ACHN (cell line): ENCODE results near the gene APOBEC3G.

Source experiments
- DNase-seq: peaks from one replicate; pipeline ENCODE4 v3.0.0-alpha.2; 2015
- in situ Hi-C: cut with HindIII; loops from 2 replicates; pipeline ENCODE4 v1.10.0; 2017; ENCODE audit warnings: low sequenced_read_pairs, low pct_ligation_motif_present, low pct_unique_long_range_greater_than_20kb

Gene APOBEC3G

DNA sequence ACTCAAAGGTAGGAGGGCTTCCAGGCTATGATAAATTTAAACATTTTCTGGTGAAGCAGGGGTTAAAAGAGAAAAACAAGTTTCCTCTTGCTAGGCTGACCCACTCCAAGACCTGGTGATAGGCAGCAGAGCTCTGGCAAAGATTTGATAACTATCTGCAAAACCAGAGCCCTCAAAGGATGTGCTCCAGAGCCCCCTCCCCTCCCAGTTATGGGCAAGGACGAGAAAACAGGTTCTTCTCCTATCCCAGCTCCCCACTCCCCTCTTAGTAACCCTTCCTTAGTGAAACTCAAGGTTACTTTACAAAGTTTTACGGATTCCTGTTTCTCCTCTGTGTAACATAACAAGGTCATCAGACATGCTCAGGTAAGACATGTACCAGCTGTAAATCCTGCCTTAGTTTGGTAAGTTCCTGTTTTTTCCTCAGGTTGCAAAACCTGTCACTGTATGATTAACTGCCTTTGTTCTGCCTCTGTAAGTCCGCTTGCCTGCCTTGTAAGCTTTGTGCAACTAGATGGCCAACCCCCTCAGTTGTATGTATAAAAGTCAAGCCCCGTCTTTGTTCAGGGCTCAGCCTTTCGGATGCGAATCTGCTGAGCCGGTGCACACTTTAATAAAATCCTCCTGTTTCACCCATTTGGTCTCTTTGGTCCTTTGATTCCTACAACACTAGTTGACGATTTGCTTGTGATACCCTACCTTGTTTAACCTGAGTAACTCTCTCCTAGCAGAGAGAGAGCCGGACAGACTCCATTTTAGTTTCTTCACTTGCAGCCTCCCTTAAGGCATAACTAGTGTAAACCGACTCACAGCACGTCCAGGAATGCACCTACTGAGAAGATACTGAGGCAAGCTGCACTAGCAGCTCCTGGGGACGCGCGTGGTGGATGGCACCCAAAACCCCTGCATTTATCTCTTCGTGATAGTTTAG lies 33.8 kb downstream of the APOBEC3G start:
- in situ Hi-C loops: no loop called here

DNA sequence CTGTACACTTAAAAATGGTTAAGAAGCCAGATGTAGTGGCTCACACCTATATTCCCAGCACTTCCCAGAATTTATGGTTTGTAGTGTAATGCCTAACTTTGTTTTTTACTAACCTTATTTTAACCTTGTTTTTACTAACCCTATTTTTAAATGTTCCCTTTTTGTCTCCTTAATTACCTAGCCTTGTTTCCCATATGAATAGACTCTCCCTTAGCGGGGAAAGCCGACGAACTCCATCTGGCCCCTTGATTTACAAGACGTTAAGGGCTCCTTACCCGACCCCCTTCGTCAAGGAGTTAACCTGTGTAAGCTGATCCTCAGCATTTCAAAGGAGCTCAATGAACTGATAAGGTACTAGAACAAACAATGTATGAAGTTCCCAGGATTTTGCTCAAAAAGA lies 37.0 kb downstream of the APOBEC3G start:
- in situ Hi-C loops: no loop called here
- no peak for DNase-seq

More for the DNA sequence above, 33.8 kb downstream of the APOBEC3G start:
- DNase-seq: no peak

GRCh38 chr22:39115570-39115969 lies 38.5 kb downstream of the APOBEC3G start:
- in situ Hi-C loops: no loop called here
- no peak for DNase-seq

DNA sequence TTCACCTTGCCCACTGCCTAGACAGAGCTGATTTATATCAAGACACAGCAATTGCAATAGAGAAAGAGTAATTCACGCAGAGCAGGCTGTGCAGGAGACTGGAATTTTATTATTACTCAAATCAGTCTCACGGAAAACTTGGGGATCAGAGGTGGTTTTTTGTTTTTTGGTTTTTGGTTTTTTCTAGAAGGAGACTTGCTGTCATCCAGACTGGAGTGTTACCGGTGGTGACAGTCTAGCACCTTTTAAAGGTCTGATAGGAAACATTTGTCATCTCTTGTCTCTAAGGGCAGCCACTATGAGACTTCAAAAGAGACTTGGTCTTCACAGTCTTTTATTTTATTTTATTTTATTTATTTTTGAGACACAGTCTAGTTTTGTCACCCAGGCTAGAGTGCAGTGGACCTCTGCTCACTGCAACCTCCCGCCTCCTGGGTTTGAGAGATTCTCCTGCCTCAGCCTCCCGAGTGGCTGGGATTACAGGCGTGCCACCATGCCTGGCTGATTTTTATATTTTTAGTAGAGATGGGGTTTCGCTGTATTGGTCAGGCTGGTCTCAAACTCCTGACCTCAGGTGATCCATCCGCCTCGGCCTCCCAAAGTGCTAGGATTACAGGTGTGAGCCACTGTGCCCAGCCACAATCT lies 39.0 kb downstream of the APOBEC3G start:
- DNase-seq: no peak
- in situ Hi-C loops: no loop called here

- in situ Hi-C loops: no loop called here
- DNase-seq: peak; percentile 63
These were observed 40.6 kb downstream of the APOBEC3G start for GRCh38 chr22:39117585-39118191.

DNA sequence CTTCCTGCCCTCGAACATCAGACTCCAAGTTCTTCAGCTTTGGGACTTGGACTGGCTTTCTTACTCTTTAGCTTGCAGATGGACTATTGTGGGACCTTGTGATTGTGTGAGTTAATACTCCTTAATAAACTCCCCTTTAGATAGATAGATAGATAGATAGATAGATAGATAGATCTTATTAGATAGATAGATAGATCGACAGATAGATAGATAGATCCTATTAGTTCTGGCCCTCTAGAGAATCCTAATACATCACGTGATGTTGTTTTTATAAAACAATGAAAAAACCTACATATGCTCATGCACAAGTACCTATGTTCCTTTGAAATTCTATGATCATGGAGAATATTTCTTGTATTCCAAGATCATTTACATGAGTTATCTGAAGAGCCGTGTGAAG lies 43.9 kb downstream of the APOBEC3G start:
- in situ Hi-C loops: no loop called here
- DNase-seq: no peak

DNA sequence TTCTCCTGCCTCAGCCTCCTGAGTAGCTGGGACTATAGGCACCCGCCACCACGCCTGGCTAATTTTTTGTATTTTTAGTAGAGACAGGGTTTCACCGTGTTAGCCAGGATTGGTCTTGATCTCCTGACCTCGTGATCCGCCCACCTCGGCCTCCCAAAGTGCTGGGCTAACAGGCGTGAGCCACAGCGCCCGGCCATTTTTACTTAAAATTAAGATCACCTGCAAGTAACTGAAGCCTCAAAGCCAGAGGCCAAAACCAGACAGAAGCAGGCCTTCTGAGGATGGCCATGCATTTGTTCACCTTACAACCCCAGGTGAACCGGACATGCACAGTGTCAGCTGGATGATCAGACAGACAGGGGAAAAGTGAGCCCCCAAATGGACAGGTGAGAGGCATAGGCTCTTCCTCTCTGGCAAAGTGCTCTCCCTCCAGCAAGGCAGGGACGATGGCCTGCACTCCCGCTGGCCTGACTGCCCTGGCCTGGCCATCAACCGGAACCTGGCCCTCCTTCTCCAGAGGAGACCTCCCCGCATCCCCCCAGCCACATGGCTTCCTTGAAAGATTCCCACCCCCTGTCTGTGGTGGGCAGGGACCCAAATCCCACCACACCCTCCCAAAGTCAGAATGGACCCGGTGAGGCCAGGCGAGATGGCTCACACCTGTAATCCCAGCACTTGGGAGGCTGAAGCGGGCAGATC lies 45.8 kb downstream of the APOBEC3G start:
- in situ Hi-C loops: no loop called here
- DNase-seq: no peak

GRCh38 chr22:39123751-39124581 lies 46.9 kb downstream of the APOBEC3G start:
- no peak for DNase-seq
- in situ Hi-C loops: no loop called here

- in situ Hi-C loops: no loop called here
- DNase-seq: no peak
These were observed 48.5 kb downstream of the APOBEC3G start for GRCh38 chr22:39125622-39126021.

DNA sequence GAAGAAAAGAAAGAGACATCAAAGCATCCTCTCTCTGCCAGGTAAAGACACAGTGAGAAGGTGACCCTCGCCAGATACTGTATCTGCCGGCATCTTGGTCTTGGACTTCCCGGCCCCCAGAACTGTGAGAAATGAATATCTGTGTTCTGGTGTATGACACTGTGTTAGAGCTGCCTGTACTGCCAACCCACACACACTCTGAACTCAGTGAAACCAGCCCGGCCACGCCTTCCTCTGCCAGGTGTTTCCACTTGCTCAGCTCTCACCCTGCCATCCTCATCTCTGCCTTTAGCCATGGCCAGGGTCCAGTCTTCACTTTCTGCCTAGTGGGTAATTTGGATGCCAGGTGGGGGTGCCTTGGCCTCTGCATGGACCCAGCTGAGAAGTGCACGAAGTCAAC lies 51.4 kb downstream of the APOBEC3G start:
- in situ Hi-C loops: no loop called here
- no peak for DNase-seq

- no peak for DNase-seq
- in situ Hi-C loops: no loop called here
These were observed 52.0 kb downstream of the APOBEC3G start for GRCh38 chr22:39129081-39129480.

DNA sequence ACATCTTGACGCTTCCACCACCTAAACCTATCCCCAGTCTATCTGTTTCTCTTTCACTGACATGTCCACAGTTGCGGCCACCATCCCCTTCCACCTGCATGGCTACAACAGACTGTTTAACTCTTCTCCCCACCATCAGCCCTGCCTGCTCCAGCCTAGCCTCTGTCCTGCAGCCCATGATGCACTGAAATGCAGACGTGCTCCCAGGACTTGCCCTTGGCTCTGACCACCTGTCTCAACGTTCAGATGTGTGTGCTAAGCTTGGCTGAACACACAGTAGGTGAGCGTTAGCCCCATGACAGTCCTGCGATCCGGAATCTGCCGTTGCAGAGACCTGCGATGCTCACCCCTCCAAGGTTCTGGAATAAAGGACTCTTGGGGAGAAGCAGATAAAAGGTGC lies 52.7 kb downstream of the APOBEC3G start:
- DNase-seq: no peak
- in situ Hi-C loops: no loop called here

GRCh38 chr22:39130152-39130704 lies 53.2 kb downstream of the APOBEC3G start:
- in situ Hi-C loops: no loop called here
- no peak for DNase-seq

DNA sequence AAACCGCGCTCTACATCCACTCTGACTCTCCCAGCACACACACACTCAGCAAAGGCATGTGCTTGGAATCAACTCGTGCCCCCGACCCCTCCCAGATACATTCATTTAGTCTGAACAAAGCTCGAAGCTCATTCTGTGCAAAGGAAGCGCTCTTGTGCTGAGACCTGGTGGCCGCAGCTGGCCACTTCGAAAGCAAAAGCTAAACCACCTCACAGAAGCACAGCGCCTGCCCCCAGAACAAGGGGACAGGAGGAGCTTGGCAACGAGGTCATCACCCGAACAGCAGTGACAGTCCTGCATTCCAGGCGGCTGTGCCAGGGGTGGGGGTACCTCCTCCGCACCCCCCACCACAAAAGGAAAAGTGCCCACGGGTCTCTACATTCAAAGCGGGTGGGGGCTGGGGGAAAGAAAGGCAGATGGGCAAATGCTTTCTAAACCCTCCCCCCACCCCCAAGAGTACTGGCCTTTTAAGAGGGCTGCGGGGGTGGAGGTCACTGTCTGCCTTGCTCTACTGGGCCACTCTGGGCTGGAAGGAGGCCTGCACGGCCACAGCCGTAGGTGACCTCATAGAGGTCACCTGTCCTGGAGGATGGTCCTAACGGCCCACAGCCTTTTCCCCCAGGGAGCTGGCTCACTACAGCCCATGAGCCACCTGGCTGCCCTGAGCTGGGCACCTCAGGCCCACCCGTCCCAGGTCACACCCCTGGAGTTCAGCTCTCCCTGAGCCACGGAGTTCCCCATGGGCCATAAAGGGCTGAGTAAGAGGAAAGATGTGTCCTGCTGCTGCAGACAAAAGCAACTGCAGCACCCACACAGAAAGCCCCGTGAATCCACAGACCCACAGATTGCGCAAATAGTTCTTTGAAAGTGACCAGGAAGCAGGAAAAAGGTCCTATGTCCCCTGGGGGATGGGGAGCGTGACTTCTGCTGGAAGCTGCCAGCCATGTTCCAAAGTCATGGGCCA lies 54.1 kb downstream of the APOBEC3G start:
- no peak for DNase-seq
- in situ Hi-C loops: no loop called here

DNA sequence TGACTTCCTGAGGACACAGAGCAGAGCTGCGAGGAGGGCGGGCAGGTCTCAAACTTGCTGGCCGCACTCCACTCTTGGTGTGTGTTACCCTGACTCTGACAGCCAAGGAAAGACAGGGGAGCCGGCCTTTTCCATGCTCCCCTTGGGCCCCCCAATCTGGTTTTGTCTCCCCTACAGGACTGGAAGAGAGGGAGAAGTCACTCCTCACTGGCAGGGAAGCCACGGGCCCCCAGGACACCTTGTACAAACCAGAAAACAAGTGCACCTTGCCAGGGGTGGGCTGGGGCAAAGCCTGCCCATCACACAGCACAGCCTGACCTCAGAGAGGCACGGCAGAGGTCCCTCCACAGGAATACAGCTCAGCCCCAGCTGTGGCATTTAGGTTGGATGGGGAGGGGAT lies 55.2 kb downstream of the APOBEC3G start:
- in situ Hi-C loops: no loop called here
- no peak for DNase-seq

DNA sequence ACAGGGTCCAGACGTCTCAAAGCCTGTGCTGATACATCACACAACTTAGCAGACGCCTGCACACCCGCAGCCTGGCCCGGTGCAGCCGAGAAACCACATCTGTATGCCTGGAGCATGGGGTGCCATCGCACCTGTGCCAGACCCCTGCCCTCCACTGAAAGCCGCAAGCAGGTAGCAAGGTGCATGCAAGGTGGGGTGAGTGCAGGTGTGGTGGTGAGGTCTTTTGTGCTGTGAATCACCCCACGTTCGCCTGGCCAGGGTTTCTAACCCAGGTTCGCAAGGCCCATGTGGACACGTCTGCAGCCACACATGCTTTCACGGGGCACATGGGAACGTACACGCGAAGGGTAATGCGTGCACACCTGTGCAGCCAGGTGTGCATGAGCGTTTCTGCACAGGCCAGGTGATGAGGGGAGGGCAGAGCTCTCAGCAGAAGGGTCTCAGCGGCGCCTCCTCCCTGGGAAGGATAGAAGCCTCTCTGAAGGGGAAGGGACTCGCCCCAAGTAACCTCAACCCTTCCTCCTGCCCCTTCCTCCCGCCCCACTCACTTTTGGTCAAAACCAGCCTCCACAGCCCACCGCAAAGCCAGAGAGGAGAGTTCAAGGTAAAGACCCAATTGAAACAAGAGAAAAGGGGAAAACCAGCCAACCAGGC lies 55.9 kb downstream of the APOBEC3G start:
- DNase-seq: no peak
- in situ Hi-C loops: no loop called here
